Measurements from ENCODE around the gene SLC35G3. TPM values are rescaled to one million over a fixed set of nuclear protein-coding genes. Genes with fewer than 3 reads are reported as not detected.
"Not testable (repeated sequence)": the region's sequence is repeated elsewhere in the genome, so short reads cannot be mapped to it uniquely, and the experiment has no call there.

SLC35G3 gene
- polyA plus RNA-seq, 1 donor: 0.59 TPM

- DNase-seq (ENCODE audit: low read depth): no peak
These were observed 29.5 kb downstream of the SLC35G3 start for GRCh38 chr17:35164716-35165115.

GRCh38 chr17:35163886-35164285 is 30.3 kb downstream of the SLC35G3 start:
- DNase-seq (ENCODE audit: low read depth): no peak

- no peak for DNase-seq (ENCODE audit: low read depth)
These were observed 31.4 kb downstream of the SLC35G3 start for GRCh38 chr17:35162755-35163154.

DNA sequence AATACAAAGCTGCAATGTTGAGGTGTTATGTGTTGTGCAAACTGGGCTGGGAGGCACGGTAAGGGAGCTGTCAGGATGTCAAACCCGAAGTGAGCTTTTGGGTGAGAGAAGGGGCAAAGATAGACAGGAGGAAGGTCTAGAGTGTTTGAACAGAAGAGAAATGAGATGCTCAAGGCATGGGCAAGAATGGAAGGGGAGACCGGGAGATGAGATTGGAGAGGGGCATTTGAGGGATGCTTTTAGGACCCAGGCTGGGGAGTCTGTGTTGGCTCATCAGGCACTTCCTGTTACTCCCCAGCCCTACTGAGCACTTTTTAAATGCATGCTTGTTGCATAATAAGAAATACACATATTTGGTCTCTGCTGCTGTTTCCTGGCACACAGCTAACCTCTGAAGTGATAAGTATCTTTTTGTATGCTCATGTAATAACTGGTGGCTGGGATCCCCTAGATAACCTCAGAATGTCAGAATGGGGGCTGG is 32.9 kb downstream of the SLC35G3 start:
- DNase-seq (ENCODE audit: low read depth): no peak

DNA sequence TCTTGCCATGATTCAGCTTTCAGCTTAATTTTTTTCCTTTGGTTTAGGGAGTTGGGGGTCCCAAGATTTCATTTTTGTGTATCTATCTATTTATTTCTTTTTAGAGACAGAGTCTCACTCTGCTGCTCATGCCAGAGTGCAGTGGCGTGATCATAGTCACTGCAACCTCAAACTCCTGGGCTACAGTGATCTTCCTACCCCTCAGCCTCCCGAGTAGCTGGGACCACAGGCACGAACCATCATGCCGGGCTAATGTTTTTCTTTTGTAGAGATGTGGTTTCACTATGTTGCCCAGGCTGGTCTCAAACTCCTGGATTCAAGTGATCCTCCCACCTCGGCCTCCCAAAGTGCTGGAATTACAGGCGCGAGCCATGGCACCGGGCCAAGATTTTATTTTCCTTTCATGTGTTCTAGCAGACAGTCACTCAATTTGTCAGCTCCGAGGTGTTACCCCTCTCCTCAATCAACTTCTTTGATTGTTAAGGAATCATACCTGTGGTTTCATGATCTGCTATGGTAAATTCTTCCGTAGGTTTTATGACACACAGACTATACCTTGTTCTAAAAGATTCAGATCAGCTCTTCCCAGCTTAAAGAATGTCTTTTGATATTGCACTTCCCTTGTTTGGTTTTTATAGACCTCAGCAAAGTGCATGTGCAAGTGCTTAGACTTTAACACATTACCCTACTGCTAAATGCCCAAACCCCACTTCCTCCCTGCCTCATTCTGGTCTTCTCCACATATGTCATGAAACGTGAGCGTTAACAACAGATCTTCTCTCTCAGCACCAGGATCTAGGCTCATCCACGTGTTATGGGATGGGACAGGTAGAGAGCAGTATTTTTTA is 33.6 kb downstream of the SLC35G3 start:
- DNase-seq (ENCODE audit: low read depth): no peak

GRCh38 chr17:35159940-35160339 is 34.3 kb downstream of the SLC35G3 start:
- DNase-seq (ENCODE audit: low read depth): no peak

DNA sequence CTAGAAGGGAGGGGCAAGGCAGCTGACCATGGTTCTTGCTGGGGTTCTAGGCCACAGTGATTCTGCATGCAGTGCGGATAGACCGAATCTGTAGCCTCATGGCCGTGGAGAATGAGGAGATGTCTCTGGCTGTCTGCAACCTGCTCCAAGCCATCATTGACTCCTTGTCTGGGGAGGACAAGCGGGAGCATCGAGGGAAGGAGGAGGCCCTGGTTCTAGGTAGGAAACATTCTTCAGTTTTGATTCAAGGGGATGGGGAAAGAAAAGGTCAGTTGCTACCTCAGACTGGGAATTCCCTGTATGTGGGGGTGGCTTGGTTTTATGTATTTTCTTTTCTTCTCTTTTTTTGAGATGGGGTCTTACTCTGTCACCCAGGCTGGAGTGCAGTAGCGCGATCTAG is 38.9 kb downstream of the SLC35G3 start:
- DNase-seq (ENCODE audit: low read depth): no peak

- no peak for DNase-seq (ENCODE audit: low read depth)
These were observed 39.7 kb downstream of the SLC35G3 start for GRCh38 chr17:35154196-35155165.

DNA sequence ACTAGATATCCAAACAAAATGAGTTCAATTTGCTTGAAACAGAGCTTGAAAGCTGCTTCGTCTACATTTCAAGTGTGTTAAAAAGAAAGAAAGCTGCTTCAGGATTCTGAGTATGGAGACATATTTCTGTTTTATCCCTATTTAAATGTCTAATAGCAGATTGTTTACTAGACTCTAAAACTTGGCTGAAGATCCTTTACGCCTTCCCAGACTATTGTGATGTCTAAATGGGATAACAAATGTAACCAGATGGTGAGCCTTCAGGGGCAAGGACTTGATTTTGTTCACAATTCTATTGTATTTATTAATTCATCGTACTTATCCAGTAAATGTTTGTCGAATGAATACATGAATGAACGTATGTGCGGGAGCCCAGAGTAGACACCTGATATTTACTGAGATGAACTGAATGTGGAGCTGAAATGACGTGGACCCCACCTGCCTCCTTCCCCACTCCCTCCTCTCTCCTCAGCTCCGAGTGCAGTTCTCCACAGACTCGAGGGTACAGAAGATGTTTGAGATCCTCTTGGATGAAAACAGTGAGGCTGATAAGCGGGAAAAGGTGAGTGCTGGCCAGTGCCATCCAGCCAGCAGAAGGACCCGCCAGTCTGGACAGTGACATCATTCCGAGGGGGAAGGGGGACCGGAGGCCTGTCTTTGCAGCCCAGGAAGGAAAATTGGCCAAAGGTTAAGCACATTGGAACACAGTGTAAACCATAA is 41.6 kb downstream of the SLC35G3 start:
- DNase-seq (ENCODE audit: low read depth): no peak

DNA sequence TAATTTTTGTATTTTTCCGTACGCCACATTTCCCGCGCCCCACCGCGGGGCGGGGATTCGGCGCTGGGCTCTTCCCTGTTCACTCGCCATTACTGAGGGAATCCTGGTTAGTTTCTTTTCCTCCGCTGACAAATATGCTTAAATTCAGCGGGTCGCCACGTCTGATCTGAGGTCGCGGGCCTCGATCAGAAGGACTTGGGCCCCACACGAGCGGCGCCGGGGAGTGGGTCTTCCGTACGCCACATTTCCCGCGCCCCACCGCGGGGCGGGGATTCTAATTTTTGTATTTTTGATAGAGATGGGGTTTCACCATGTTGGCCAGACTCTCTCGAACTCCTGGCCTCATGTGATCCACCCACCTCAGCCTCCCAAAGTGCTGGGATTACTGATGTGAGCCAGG is 43.1 kb downstream of the SLC35G3 start:
- not testable (repeated sequence) for DNase-seq (ENCODE audit: low read depth)

DNA sequence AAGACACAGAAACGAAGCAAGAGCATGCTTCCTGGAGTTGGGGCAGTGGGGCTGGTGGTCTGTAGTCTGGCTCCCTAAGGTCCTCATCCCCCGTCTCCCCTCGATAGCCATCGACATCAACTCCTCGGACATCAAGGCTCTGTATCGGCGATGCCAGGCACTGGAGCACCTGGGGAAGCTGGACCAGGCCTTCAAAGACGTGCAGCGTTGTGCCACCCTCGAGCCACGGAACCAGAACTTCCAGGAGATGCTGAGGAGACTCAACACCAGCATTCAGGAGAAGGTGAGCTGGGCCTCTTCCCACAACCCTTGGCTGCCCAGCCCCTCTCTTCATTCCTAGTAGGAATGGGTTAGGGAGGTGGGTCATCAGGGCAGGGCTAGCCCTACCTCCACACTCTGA is 44.3 kb downstream of the SLC35G3 start:
- no peak for DNase-seq (ENCODE audit: low read depth)

- no peak for DNase-seq (ENCODE audit: low read depth)
These were observed 46.0 kb downstream of the SLC35G3 start for GRCh38 chr17:35148144-35148543.

DNA sequence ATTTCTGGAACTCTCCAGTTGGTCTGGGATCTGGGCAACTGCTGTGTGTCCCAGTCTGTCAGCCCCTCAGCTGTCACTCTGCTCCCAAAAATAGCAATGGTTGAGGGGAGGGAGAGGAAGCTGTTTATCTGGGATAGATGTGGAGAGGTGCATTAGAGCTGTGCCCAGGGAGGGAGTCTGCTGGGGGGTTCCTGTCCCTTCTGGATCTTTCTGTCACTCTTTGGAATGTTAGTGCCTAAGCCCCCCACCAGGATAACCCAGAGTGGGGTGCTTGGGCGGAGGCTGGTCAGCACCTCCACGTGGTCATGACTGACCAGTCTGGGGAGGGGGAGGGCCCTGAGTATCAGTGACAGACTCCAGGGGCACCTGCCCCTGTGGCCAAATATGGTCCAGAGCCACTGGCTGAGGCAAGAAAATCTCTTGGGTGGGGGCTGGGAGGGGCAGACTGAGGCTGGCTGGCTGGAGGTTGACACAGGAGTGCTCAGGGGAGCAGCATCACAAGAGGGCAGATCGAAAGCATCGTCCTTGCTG is 46.8 kb downstream of the SLC35G3 start, which contains the start of gene UNC45B:
Gene UNC45B (plus strand): TSS at position 443 of the 531 bp plus-strand sequence. CDS start 447 bp downstream, outside the sequence.
- DNase-seq (ENCODE audit: low read depth): no peak

- no peak for DNase-seq (ENCODE audit: low read depth)
These were observed 47.9 kb downstream of the SLC35G3 start for GRCh38 chr17:35146214-35146833.

DNA sequence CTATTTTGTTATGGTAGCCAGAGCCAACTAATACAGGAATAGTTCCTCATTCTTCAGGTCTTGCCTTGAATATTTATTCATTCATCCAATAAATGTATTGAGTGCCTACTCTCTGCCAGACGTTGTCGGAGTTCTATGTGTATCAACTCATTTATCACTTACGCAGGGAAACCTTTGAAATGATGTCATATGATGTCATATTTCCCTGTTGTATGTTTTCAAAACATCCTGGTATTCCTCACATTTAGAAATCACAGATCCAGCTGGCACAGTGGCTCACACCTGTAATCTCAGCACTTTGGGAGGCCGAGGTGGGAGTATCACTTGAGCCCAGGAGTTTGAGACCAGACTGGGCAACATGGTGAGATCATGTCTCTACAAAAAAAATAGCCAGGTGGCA is 49.4 kb downstream of the SLC35G3 start:
- no peak for DNase-seq (ENCODE audit: low read depth)

Other genes with a start within 250 kb of the SLC35G3 start
- 2.5 TPM for gene CCT6B, start 232.9 kb downstream of the SLC35G3 start, polyA plus RNA-seq (ENCODE audit: insufficient read length)
- 9.3 TPM for gene ZNF830, start 232.9 kb downstream of the SLC35G3 start, polyA plus RNA-seq (ENCODE audit: insufficient read length)
- gene LIG3, start 213.9 kb downstream of the SLC35G3 start, polyA plus RNA-seq (ENCODE audit: insufficient read length): 20.8 TPM
- gene RFFL, start 130.7 kb downstream of the SLC35G3 start, polyA plus RNA-seq (ENCODE audit: insufficient read length): 7.9 TPM
- gene RAD51D, start 74.5 kb downstream of the SLC35G3 start, polyA plus RNA-seq (ENCODE audit: insufficient read length): 6.4 TPM
- 0.11 TPM for gene FNDC8, start 72.8 kb downstream of the SLC35G3 start, polyA plus RNA-seq (ENCODE audit: insufficient read length)
- 15.3 TPM for gene NLE1, start 52.1 kb downstream of the SLC35G3 start, polyA plus RNA-seq (ENCODE audit: insufficient read length)
- 226 TPM for gene UNC45B, start 46.6 kb downstream of the SLC35G3 start, polyA plus RNA-seq (ENCODE audit: insufficient read length)
- 4.5 TPM for gene SLFN5, start 48.7 kb upstream of the SLC35G3 start, polyA plus RNA-seq (ENCODE audit: insufficient read length)
- 9.1 TPM for gene SLFN11, start 179.2 kb upstream of the SLC35G3 start, polyA plus RNA-seq (ENCODE audit: insufficient read length)
- 6.7 TPM for gene SLFN12, start 238.1 kb upstream of the SLC35G3 start, polyA plus RNA-seq (ENCODE audit: insufficient read length)